ENCODE measurements around the gene PGLYRP3. TPM values are rescaled to one million over a fixed set of nuclear protein-coding genes. Genes with fewer than 3 reads are reported as not detected.

PGLYRP3 gene
- total RNA-seq, 1 experiment from 2014 or later = not detected

GRCh38 chr1:153346077-153346723 lies 33.4 kb upstream of the PGLYRP3 start:
- Histone ChIP-seq H4K20me1 (ENCODE audit: insufficient read depth) (no peaks in the 10 kb centered on the region), H3K36me3 (ENCODE audit: low read depth) (no peaks in the 10 kb centered on the region), H3K4me1 (replicated peaks; ENCODE audit: insufficient read depth) (no peaks in the 10 kb centered on the region), H3K27ac (no peak overlapping the region), H3K4me2 (no peak overlapping the region), H3K9me3 (ENCODE audit: insufficient read depth, low read depth) (no peaks in the 10 kb centered on the region), H3K4me3 (no peak overlapping the region), H3K79me2 (ENCODE audit: low read depth) (no peaks in the 10 kb centered on the region), H2AFZ (no peak overlapping the region), H3K9me2 (ENCODE audit: insufficient read depth) (no peaks in the 10 kb centered on the region), H3F3A (ENCODE audit: insufficient read depth, low read depth) (no peaks in the 10 kb centered on the region), H3K27me3 (ENCODE audit: insufficient read depth, low read depth) (peaks cover 38% of the 10 kb centered on the region)
- no TSS peak for BruUV-seq (replicated peaks)
- TF ChIP-seq EZH2 (IDR thresholded peaks at IDR 0.05; ENCODE audit: low read depth) = no peak
- no peak for TF ChIP-seq CTCF (conservative IDR thresholded peaks at IDR 0.05)
- DNase-seq = no peak
- CTCF ChIA-PET = no interaction called here
- intact Hi-C loops (cut with micrococcal nuclease; ENCODE audit: unreplicated experiment) = no loop called here
- POLR2A ChIA-PET (ENCODE audit: unreplicated experiment) = no interaction called here

- Histone ChIP-seq H3K9me3 (ENCODE audit: insufficient read depth, low read depth) (no peaks in the 10 kb centered on the region), H2AFZ (no peak overlapping the region), H3K9me2 (ENCODE audit: insufficient read depth) (no peaks in the 10 kb centered on the region), H3K4me3 (no peak overlapping the region), H3K36me3 (ENCODE audit: low read depth) (no peaks in the 10 kb centered on the region), H3K4me2 (no peak overlapping the region), H3K27me3 (ENCODE audit: insufficient read depth, low read depth) (peaks cover 44% of the 10 kb centered on the region), H4K20me1 (ENCODE audit: insufficient read depth) (no peaks in the 10 kb centered on the region), H3K4me1 (replicated peaks; ENCODE audit: insufficient read depth) (no peaks in the 10 kb centered on the region), H3F3A (ENCODE audit: insufficient read depth, low read depth) (no peaks in the 10 kb centered on the region), H3K27ac (no peak overlapping the region), H3K79me2 (ENCODE audit: low read depth) (no peaks in the 10 kb centered on the region)
- intact Hi-C loops (cut with micrococcal nuclease; ENCODE audit: unreplicated experiment) = no loop called here
- DNase-seq = no peak
- TF ChIP-seq CTCF (conservative IDR thresholded peaks at IDR 0.05) (no peak), EZH2 (IDR thresholded peaks at IDR 0.05; ENCODE audit: low read depth) (no peak)
- ChIA-PET CTCF (no interaction called here), POLR2A (ENCODE audit: unreplicated experiment) (no interaction called here)
- no TSS peak for BruUV-seq (replicated peaks)
Observed at GRCh38 chr1:153345187-153346076, 32.7 kb upstream of the PGLYRP3 start.

GRCh38 chr1:153344718-153345025 lies 31.9 kb upstream of the PGLYRP3 start:
- TF ChIP-seq CTCF (conservative IDR thresholded peaks at IDR 0.05) (no peak), EZH2 (IDR thresholded peaks at IDR 0.05; ENCODE audit: low read depth) (no peak)
- no peaks in the 10 kb centered on the region for H3K79me2 ChIP-seq (ENCODE audit: low read depth)
- H3K9me3 ChIP-seq (ENCODE audit: insufficient read depth, low read depth) = no peaks in the 10 kb centered on the region
- peaks cover 46% of the 10 kb centered on the region for H3K27me3 ChIP-seq (ENCODE audit: insufficient read depth, low read depth)
- CTCF ChIA-PET = no interaction called here
- intact Hi-C loops (cut with micrococcal nuclease; ENCODE audit: unreplicated experiment) = no loop called here
- BruUV-seq (replicated peaks) = no TSS peak
- no peaks in the 10 kb centered on the region for H4K20me1 ChIP-seq (ENCODE audit: insufficient read depth)
- no peaks in the 10 kb centered on the region for H3F3A ChIP-seq (ENCODE audit: insufficient read depth, low read depth)
- no peak overlapping the region for H3K27ac ChIP-seq
- H2AFZ ChIP-seq = no peak overlapping the region
- POLR2A ChIA-PET (ENCODE audit: unreplicated experiment) = no interaction called here
- no peaks in the 10 kb centered on the region for H3K9me2 ChIP-seq (ENCODE audit: insufficient read depth)
- no peaks in the 10 kb centered on the region for H3K36me3 ChIP-seq (ENCODE audit: low read depth)
- H3K4me2 ChIP-seq = no peak overlapping the region
- no peak overlapping the region for H3K4me3 ChIP-seq
- no peak for DNase-seq
- no peaks in the 10 kb centered on the region for H3K4me1 ChIP-seq (replicated peaks; ENCODE audit: insufficient read depth)
